ENCODE data around the gene MRPL55. TPM values are rescaled to one million over a fixed set of nuclear protein-coding genes. Genes with fewer than 3 reads are reported as not detected.

MRPL55 gene
- total and polyA plus RNA-seq, 2 of the 13 experiments (the other 11 are each of a cell fraction or from before 2014, with no cell fraction given): 58.6 to 92.9 TPM

DNA sequence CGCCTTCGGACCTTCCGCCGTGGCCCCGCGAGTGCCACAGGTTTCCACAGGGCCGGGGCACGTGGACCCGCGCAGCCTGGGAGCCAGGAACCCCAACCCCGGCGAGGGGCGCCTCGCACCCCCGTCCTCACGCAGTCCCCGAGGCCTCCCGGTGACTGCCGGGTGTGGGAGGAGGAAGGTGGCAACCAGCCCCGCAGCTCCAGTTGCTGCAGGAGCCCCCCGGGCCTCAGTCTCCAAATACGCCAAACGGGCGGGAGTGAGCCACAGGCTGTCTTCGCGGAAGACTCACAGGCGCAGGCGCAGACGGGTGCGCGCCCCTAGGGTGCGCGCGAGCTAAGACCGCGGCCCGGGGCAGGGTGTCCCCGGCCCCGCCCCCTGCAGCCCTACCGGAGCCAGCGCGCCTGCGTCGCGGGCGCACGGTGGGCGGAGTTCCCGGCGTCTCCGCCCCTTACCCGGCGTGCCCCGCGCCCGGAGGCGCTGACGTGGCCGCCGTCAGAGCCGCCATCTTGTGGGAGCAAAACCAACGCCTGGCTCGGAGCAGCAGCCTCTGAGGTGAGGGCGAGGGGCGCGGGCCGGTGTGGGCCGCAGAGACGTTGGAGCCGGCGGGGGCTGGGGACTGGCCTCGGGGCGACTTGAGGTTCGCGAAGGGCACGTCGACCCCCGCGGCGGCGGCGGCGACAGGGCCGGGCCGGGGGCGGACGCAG is 26.7 kb downstream of the MRPL55 start, which contains the start of gene ARF1 (continued):
- TF ChIP-seq, protein P1, sequence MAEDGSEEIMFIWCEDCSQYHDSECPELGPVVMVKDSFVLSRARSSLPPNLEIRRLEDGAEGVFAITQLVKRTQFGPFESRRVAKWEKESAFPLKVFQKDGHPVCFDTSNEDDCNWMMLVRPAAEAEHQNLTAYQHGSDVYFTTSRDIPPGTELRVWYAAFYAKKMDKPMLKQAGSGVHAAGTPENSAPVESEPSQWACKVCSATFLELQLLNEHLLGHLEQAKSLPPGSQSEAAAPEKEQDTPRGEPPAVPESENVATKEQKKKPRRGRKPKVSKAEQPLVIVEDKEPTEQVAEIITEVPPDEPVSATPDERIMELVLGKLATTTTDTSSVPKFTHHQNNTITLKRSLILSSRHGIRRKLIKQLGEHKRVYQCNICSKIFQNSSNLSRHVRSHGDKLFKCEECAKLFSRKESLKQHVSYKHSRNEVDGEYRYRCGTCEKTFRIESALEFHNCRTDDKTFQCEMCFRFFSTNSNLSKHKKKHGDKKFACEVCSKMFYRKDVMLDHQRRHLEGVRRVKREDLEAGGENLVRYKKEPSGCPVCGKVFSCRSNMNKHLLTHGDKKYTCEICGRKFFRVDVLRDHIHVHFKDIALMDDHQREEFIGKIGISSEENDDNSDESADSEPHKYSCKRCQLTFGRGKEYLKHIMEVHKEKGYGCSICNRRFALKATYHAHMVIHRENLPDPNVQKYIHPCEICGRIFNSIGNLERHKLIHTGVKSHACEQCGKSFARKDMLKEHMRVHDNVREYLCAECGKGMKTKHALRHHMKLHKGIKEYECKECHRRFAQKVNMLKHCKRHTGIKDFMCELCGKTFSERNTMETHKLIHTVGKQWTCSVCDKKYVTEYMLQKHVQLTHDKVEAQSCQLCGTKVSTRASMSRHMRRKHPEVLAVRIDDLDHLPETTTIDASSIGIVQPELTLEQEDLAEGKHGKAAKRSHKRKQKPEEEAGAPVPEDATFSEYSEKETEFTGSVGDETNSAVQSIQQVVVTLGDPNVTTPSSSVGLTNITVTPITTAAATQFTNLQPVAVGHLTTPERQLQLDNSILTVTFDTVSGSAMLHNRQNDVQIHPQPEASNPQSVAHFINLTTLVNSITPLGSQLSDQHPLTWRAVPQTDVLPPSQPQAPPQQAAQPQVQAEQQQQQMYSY (CRISPR knock-in tag; IDR thresholded peaks at IDR 0.05): no peak; the same call in 1 of the 2 replicates
- no peak for TF ChIP-seq RXRB (CRISPR knock-in tag; IDR thresholded peaks at IDR 0.05; ENCODE audit: borderline replicate concordance)
- TF ChIP-seq, protein P2, sequence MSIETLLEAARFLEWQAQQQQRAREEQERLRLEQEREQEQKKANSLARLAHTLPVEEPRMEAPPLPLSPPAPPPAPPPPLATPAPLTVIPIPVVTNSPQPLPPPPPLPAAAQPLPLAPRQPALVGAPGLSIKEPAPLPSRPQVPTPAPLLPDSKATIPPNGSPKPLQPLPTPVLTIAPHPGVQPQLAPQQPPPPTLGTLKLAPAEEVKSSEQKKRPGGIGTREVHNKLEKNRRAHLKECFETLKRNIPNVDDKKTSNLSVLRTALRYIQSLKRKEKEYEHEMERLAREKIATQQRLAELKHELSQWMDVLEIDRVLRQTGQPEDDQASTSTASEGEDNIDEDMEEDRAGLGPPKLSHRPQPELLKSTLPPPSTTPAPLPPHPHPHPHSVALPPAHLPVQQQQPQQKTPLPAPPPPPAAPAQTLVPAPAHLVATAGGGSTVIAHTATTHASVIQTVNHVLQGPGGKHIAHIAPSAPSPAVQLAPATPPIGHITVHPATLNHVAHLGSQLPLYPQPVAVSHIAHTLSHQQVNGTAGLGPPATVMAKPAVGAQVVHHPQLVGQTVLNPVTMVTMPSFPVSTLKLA (IDR thresholded peaks at IDR 0.05): no peak
- TF ChIP-seq SOX6 (IDR thresholded peaks at IDR 0.05): no peak
- TF ChIP-seq SOX6 (CRISPR knock-in tag; IDR thresholded peaks at IDR 0.05): no peak; the same call in 1 of the 2 replicates
- TF ChIP-seq, protein P3, sequence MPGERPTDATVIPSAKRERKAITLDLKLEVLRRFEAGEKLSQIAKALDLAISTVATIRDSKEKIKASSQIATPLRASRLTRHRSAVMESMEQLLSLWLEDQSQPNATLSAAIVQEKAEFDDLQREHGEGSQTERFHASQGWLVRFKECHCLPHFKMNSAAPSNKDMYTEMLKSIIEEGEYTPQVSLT (CRISPR knock-in tag; IDR thresholded peaks at IDR 0.05; ENCODE audit: borderline replicate concordance, low read depth): no peak
- no peak for TF ChIP-seq FOXM1 (CRISPR knock-in tag; IDR thresholded peaks at IDR 0.05)
- TF ChIP-seq ATRX (CRISPR knock-in tag; IDR thresholded peaks at IDR 0.05; ENCODE audit: borderline replicate concordance): no peak
- peak; percentile 93 for TF ChIP-seq ZFX (CRISPR knock-in tag; IDR thresholded peaks at IDR 0.05; ENCODE audit: low read depth)
- no peak for TF ChIP-seq ZNF33A (CRISPR knock-in tag; IDR thresholded peaks at IDR 0.05; ENCODE audit: borderline replicate concordance)
- TF ChIP-seq, protein P4, sequence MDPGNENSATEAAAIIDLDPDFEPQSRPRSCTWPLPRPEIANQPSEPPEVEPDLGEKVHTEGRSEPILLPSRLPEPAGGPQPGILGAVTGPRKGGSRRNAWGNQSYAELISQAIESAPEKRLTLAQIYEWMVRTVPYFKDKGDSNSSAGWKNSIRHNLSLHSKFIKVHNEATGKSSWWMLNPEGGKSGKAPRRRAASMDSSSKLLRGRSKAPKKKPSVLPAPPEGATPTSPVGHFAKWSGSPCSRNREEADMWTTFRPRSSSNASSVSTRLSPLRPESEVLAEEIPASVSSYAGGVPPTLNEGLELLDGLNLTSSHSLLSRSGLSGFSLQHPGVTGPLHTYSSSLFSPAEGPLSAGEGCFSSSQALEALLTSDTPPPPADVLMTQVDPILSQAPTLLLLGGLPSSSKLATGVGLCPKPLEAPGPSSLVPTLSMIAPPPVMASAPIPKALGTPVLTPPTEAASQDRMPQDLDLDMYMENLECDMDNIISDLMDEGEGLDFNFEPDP (CRISPR knock-in tag; conservative IDR thresholded peaks at IDR 0.05): no peak
- TF ChIP-seq TBX2 (CRISPR knock-in tag; IDR thresholded peaks at IDR 0.05; ENCODE audit: borderline replicate concordance): peak; percentile 58; the same call in 1 of the 2 replicates
- TF ChIP-seq, protein P5, sequence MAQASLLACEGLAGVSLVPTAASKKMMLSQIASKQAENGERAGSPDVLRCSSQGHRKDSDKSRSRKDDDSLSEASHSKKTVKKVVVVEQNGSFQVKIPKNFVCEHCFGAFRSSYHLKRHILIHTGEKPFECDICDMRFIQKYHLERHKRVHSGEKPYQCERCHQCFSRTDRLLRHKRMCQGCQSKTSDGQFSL (CRISPR knock-in tag; IDR thresholded peaks at IDR 0.05): no peak
- TF ChIP-seq, protein P6, sequence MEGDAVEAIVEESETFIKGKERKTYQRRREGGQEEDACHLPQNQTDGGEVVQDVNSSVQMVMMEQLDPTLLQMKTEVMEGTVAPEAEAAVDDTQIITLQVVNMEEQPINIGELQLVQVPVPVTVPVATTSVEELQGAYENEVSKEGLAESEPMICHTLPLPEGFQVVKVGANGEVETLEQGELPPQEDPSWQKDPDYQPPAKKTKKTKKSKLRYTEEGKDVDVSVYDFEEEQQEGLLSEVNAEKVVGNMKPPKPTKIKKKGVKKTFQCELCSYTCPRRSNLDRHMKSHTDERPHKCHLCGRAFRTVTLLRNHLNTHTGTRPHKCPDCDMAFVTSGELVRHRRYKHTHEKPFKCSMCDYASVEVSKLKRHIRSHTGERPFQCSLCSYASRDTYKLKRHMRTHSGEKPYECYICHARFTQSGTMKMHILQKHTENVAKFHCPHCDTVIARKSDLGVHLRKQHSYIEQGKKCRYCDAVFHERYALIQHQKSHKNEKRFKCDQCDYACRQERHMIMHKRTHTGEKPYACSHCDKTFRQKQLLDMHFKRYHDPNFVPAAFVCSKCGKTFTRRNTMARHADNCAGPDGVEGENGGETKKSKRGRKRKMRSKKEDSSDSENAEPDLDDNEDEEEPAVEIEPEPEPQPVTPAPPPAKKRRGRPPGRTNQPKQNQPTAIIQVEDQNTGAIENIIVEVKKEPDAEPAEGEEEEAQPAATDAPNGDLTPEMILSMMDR (CRISPR knock-in tag; IDR thresholded peaks at IDR 0.05): no peak
- TF ChIP-seq KAT2B (IDR thresholded peaks at IDR 0.05; ENCODE audit: borderline replicate concordance, low read depth, low read length): no peak
- no peak for TF ChIP-seq DNMT3B (CRISPR knock-in tag; conservative IDR thresholded peaks at IDR 0.05)
- TF ChIP-seq MYNN (CRISPR knock-in tag; IDR thresholded peaks at IDR 0.05; ENCODE audit: low read depth): no peak
- TF ChIP-seq ZNF558 (CRISPR knock-in tag; IDR thresholded peaks at IDR 0.05; ENCODE audit: borderline replicate concordance): peak; percentile 66; the same call in 1 of the 2 replicates
- TF ChIP-seq ZNF83 (CRISPR knock-in tag; IDR thresholded peaks at IDR 0.05; ENCODE audit: borderline replicate concordance): no peak

All from HepG2 (cell line).